ENCODE data around the gene DSG3.

Gene DSG3, protein sequence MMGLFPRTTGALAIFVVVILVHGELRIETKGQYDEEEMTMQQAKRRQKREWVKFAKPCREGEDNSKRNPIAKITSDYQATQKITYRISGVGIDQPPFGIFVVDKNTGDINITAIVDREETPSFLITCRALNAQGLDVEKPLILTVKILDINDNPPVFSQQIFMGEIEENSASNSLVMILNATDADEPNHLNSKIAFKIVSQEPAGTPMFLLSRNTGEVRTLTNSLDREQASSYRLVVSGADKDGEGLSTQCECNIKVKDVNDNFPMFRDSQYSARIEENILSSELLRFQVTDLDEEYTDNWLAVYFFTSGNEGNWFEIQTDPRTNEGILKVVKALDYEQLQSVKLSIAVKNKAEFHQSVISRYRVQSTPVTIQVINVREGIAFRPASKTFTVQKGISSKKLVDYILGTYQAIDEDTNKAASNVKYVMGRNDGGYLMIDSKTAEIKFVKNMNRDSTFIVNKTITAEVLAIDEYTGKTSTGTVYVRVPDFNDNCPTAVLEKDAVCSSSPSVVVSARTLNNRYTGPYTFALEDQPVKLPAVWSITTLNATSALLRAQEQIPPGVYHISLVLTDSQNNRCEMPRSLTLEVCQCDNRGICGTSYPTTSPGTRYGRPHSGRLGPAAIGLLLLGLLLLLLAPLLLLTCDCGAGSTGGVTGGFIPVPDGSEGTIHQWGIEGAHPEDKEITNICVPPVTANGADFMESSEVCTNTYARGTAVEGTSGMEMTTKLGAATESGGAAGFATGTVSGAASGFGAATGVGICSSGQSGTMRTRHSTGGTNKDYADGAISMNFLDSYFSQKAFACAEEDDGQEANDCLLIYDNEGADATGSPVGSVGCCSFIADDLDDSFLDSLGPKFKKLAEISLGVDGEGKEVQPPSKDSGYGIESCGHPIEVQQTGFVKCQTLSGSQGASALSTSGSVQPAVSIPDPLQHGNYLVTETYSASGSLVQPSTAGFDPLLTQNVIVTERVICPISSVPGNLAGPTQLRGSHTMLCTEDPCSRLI

DNA sequence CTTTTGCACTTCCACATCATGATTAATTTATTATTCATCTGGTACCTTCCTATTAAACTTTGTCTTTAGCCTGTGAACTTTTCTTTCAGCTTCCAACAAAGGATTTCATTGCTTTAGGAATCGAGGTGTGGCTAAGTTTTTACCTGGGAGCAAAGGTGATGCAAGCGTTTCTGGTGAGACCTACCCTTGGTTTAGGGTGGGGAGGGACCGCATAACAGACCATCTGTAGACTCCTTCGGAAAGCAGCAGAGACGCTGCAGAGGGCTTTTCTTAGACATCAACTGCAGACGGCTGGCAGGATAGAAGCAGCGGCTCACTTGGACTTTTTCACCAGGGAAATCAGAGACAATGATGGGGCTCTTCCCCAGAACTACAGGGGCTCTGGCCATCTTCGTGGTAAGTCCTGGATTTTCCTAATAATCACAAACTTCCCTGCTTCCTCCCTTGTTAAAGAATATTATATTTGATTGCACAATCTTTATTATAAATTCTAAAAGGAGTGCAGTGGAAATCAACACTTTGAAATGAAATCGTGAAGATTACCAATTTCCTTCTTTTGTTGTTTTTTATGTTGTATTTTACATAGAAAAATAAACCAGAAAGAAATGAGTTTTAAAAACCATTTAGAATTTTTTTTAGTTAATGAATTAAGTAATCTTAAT lies at the start of gene DSG3:
Gene DSG3, plus strand, starts transcription at position 212 of the 662 bp plus-strand sequence. Its CDS starts 137 bp downstream, at position 349.
- no peak for DNase-seq (ENCODE audit: low spot score)

DNA sequence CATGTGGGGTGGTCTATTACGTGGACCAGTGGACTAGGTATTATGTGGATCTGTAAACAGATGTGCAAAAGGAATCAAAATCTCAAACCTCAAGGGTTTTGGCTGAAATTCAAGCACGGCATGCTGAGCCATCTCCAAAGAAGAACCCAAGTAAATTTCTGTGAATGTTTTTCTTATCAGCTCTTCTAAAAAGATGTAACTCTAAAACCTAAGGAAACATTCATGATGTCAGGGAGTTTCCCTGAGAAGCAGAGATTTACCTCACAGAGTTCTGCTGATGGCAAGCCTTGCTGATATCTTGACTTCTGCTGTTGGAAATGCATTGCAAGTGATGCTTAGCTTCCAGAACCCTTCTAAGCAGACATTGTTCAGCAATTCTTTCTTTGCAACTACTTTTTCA lies 49.4 kb upstream of the DSG3 start:
- DNase-seq (ENCODE audit: low spot score) = no peak

DNA sequence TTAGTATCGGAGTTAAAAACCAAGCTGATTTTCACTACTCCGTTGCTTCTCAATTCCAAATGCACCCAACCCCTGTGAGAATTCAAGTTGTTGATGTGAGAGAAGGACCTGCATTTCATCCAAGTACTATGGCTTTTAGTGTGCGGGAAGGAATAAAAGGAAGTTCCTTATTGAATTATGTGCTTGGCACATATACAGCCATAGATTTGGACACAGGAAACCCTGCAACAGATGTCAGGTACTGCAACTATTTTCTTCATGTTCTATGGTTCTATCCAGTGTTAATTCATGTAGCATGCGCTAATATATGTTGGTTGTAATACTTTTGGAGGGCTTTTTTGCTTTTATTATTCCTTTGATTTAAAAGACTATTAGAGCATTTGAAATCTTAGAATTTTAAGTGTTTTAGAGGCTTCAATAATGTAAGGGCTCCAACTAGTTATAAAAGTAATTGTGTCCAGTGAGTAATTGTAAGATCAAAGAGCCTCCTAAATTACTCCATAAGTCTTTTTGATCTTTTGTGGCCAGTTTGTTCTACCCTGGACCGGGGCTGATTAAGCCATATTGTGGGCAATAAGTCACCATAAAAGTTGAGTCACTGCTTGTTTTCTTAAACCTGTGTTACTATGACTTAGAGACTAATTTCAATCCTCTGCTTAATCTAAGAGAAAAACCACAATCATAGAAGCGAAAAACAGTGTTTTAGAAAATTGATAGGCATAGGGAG lies 48.1 kb upstream of the DSG3 start:
- no peak for DNase-seq (ENCODE audit: low spot score)

DNA sequence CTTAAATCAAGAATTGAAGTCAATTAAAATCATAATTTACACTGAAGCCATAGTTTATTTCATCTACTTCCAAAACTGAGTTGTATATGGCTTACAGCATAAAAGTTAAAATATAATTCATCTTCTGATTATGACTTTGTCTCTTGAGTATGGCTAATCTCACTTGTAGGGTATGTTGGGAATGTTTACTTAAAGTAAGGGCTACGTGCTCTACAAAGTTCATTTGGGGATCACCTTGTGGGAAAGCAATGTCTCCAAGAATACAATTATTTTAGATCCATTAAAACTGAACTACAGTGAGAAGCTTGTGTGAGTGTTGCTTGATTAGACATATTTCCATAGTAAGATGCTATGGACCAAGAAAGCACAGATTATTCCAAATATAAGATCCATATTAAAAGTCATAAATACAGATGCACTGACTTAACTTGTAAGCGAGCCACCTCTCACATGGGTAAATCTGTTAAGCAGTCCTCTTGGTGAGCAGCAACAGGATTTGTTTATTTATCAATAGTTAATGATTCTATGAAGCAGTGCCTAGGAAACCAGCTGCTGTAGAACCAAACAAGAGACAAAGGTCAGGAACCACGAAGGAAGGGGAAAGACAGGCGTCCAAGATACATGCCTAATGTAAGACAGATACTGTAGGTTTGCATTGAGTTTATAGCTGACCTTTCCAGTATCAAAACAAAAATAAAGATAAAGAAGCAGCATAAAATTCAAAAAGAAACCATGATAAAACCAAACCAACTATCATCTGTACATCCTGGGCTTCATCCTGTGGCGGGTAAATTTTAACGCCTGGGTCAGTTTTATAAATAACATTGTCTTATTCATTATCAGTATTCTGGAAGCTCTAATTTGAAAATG lies 46.1 kb upstream of the DSG3 start:
- DNase-seq (ENCODE audit: low spot score) = no peak

DNA sequence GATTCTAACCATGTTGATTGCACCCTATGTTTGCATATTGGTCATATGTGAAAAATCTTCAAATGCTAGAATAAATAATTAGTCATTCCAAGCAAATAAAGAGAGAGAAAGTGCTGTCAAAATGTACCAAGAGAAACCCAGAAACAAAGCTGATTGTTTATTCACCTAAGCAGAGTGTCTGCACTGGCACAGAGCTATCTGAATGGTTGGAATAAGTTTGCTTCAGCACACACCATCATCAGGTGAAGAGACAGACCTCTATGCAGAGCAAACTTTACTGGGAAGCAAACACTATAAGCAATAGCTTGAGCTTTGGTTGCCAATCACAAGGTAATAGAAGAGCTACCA lies 45.5 kb upstream of the DSG3 start:
- DNase-seq (ENCODE audit: low spot score) = no peak

DNA sequence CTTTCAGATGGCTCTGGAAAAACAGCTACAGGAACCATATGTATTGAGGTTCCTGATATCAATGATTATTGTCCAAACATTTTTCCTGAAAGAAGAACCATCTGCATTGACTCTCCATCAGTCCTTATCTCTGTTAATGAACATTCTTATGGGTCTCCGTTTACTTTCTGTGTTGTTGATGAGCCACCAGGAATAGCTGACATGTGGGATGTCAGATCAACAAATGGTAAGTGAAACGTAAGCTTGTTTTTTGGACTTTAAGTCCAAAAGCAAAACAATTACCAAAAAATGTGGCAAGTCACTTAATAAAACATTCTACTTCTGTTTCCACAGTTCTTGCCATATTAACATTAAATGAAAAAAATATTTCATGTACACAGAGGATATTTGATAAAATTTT lies 44.1 kb upstream of the DSG3 start:
- DNase-seq (ENCODE audit: low spot score) = no peak

DNA sequence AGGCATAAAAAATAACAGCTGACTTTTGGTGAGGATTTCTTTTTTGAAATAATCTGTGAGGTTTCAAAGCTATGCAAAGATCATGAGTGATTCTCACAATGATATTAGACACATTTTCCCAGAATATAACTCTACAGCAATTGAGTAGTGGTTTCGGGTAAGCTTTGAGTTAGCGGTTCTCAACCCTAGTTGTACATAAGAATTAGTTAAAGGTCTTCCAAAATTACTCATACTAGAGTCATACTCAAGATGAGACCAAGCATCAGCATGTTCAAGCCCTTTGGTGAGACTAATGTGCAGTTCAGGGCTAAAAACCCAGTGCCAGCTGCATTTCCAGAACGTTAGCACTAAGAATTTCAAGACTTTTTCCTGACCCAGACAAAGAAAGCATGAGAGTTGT lies 39.9 kb upstream of the DSG3 start:
- no peak for DNase-seq (ENCODE audit: low spot score)

DNA sequence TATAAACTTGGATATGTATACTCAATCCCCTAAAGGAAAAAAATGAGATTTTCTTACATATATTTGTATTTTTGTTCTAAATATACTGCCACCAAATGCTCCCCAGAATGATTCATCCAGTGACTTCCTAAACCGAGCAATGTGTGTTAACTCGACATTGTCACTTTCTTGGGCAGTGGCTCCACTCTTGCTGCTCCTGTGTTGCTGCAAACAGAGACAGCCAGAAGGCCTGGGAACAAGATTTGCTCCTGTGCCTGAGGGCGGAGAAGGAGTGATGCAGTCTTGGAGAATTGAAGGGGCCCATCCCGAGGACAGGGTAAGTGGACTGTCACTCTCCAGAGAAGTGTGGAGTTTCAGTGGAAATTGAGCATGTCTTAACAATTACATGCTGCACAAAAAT lies 38.3 kb upstream of the DSG3 start:
- no peak for DNase-seq (ENCODE audit: low spot score)

DNA sequence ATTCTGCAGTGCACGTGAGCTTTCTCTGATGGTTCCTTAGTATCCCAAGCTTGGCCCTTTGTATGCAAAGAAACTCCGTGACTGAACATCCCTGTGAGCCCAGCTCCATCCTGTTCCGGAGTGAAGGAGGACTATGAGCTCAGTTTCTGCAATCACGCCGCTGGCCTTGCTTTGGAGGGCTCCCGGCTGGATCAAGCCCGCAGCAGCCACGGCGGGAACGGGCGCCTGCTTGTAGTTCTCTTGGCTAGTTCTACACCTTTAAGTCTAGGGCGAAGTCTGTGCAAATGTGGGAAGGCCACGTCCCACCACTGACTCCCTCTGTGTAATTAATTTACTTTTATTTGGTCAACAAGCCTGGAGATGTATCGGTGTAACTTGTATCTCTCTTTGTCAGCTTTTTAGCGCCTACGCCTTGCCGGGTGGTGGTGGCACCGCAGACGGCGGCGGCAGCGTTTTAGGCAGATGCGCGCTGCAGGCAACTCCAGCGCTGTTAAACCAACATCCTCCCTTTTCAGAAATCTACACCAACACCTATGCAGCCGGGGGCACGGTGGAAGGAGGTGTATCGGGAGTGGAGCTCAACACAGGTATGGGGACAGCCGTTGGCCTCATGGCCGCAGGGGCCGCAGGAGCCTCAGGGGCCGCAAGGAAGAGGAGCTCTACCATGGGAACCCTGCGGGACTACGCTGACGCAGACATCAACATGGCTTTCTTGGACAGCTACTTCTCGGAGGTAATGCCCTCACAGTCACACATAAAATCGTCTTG lies 36.6 kb upstream of the DSG3 start:
- DNase-seq (ENCODE audit: low spot score) = no peak

DNA sequence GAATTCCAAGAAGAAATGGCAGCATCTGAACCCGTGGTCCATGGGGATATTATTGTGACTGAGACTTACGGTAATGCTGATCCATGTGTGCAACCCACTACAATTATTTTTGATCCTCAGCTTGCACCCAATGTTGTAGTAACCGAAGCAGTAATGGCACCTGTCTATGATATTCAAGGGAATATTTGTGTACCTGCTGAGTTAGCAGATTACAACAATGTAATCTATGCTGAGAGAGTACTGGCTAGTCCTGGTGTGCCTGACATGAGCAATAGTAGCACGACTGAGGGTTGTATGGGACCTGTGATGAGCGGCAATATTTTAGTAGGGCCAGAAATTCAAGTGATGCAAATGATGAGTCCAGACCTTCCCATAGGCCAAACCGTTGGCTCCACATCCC lies 34.4 kb upstream of the DSG3 start:
- DNase-seq (ENCODE audit: low spot score) = no peak

DNA sequence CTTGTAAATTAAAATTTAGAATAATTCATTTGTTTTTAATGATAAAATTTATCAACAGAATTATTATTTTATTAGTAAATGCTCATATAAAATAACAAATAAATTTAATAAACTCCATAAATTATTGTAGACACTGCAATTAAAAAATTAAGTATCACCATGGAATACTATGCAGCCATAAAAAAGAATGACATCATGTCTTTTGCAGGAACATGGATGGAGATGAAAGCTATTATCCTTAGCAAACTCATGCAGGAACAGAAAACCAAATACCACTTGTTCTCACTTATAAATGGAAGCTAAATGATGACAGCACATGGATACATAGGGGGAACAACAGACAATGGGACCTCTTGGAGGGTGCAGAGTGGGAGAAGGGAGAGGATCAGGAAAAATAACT lies 29.7 kb upstream of the DSG3 start:
- DNase-seq (ENCODE audit: low spot score) = no peak

DNA sequence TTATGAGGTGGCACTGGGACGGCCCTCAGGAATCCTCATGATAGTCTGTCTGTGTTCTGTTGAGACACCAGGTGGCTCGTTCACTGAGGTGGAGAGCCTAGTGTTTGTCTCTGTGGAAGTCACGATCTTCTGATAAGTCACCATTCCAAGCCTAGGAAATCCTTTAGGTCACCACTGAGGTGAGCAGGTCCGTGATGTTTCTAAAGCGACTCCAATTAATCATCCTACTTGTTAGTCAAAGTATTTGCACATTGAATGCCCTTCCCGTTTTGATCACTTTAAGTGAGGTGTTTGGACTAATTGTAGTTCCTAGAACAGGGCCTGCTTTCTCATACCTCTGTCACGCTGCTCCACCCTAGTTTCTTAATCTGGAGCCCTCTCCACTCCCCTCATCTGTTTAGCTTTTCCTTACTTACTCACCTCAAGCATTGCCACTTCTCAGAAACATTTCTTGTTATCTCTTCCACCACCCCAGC lies 28.0 kb upstream of the DSG3 start:
- DNase-seq (ENCODE audit: low spot score) = no peak

DNA sequence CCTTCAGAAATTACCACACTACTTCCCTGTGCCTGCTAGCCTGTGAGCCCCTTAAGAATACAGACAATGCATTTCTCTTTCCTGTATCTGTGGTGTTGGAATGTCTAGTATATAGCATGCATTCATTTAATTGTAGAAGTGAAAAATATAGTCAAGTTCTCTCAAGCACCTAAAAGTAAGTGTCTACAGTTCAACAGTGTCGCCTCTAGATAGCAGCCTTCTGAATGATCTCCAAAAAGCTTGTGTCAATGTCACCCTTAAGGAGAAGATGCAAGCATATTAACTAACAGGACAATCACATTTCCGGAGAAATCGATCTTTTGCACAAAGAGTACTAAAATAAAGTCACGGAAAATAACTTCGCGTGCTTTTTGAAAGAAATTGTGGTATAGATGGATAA lies 27.5 kb upstream of the DSG3 start:
- no peak for DNase-seq (ENCODE audit: low spot score)

DNA sequence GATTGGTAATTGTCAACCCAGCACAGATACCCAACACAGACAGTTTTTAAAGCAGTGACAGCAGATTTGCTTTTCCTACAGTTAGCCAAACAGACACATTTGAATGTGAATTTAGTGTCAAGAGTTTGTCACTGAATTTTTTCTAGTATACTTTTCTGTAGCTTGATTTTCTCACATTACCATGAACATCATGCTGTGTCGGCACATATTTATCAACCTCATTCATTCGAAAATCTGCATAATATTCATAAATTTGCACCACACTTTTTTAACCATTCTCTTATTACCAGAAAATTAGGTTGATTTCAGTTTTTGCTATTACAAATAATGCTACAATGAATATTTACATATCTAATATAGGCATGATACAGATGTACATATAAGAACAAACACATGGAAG lies 27.0 kb upstream of the DSG3 start:
- DNase-seq (ENCODE audit: low spot score) = no peak

DNA sequence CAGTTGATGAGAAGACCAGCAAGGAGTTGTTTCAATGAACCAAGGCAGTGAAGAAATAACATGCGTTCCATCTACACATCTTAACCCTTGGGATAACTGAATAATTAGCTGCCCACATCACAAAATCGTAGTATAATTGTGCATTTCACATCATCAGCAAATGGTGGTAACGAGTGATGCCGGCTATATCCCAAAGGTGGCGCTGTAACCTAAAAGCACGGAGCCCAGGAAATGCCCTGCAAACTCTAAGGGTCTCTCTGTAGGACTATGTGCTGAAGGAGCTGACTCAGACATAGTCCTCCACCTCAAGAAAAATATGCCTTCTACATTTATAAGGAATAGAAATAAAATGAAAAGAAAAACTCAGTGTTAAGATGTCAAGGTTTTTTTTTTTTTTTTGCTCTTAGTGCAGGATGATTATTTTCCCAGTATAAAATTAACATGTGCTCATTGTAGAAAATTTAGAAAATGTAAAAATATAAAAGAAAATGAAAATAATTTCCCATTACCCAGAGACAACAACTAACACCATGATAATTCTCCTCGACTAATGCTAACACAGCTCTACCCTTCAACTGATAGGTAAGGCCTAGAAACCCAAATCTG lies 23.1 kb upstream of the DSG3 start:
- DNase-seq (ENCODE audit: low spot score) = no peak

DNA sequence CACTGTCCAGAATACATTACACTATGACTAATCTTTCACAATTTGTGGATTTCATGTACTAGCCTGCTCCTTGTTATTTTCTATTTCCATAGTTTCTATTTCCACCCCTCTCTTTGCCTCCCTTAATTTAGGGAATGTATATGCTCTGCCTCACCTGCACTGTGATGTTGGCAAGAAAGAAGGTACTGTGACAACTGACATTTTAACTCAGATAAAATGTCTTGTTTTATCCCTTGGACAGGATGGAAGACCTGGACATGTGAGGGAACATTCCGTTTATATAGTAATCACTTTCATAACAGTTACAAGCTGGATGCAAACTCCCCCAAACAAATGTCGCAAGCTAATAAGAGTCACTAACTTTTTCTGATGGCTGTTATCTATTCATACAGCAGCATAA lies 21.5 kb upstream of the DSG3 start:
- no peak for DNase-seq (ENCODE audit: low spot score)

DNA sequence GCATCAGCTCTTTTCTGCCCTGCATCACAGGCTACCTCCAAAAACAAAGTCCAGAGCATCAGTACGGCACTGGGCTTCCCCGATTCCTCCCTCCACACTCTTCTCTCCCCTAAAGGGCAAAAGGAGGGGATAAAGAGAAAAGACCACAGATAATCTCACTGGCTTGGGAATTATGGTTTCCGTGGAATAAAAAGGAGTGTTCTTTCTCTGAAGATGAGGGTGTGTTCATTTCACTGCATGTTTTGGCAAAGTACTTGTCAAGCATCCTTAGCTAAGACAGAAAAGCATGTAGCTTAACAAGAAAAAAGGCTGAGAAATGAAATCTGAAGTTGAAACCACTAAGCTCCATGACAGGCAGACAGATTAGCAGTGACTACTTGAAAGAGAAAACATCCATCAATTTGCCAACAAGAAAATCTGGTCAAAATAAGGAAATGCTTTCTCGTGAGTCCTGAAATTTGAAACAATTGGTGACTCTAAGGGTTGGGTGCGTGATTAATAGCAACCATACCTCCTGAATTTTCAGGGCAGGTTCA lies 20.6 kb upstream of the DSG3 start:
- no peak for DNase-seq (ENCODE audit: low spot score)

DNA sequence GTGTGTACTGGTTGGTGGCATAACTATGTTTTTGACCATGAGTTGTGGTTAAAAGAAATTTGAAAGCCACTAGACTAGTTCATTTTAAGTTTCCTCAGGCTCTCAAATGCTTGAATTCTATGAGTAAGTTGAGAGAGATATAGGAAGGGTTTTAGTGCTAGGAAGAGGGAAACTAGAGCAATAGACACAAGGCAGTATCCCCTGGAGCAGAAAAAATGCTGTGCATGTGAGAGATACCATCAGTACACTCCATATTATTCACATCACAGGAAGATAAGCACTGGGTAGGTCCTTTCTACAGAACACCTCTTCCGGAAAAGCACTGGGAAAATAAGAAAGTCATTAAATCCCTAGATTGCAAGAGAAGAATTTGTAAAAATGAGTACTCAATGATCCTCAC lies 19.3 kb upstream of the DSG3 start:
- no peak for DNase-seq (ENCODE audit: low spot score)

DNA sequence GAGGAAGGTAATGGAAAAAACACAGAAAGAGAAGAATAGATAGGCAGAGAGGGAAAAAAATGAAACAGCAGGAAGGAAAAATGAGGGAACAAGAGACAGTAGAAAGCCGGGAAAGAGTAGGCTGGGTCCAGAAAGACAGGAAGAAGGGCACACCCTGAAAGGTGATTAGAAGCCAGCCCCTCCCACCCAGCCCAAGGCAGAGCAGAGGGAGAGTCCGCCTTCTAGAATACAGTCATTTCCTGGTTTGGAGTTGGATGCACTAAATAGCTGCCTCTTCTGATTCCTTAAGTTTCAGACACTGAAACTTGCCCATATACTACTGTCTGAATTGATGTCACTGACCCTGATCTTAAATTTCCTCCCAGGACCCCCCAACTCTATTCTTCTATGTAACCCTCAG lies 17.9 kb upstream of the DSG3 start:
- no peak for DNase-seq (ENCODE audit: low spot score)

All from germinal center (tissue), 1 donor.